Measurements from ENCODE around the gene SYK.
A peak's percentile ranks its signal among the peaks of the same experiment; 100 is the strongest.
"Not testable (repeated sequence)": the region's sequence is repeated elsewhere in the genome, so short reads cannot be mapped to it uniquely, and the experiment has no call there.

The SYK gene

GRCh38 chr9:90882991-90883600 is 81.5 kb downstream of the SYK start:
- no peak for DNase-seq

- DNase-seq: no peak
Observed at GRCh38 chr9:90883661-90884060, 82.0 kb downstream of the SYK start.

GRCh38 chr9:90884178-90884577 is 82.6 kb downstream of the SYK start:
- no peak for DNase-seq

GRCh38 chr9:90886868-90887267 is 85.2 kb downstream of the SYK start:
- not testable (repeated sequence) for DNase-seq

- DNase-seq: no peak
Observed at GRCh38 chr9:90888941-90889340, 87.3 kb downstream of the SYK start.

GRCh38 chr9:90890146-90890810 is 88.7 kb downstream of the SYK start:
- no peak for DNase-seq

GRCh38 chr9:90891308-90892040 is 89.9 kb downstream of the SYK start:
- no peak for DNase-seq

- DNase-seq: no peak
Observed at GRCh38 chr9:90892918-90893317, 91.3 kb downstream of the SYK start.

- no peak for DNase-seq
Observed at GRCh38 chr9:90893706-90894105, 92.1 kb downstream of the SYK start.

- DNase-seq: peak; percentile 8
Observed at GRCh38 chr9:90894986-90895687, 93.5 kb downstream of the SYK start.

- no peak for DNase-seq
Observed at GRCh38 chr9:90895786-90896185, 94.2 kb downstream of the SYK start.

GRCh38 chr9:90896231-90896630 is 94.6 kb downstream of the SYK start:
- DNase-seq: no peak

GRCh38 chr9:90898228-90898627 is 96.6 kb downstream of the SYK start:
- no peak for DNase-seq

- DNase-seq: no peak
Observed at GRCh38 chr9:90899287-90899686, 97.7 kb downstream of the SYK start.

GRCh38 chr9:90900130-90900529 is 98.5 kb downstream of the SYK start:
- DNase-seq: no peak

GRCh38 chr9:90901933-90902332 is 100.3 kb downstream of the SYK start:
- no peak for DNase-seq

GRCh38 chr9:90903766-90904424 is 102.3 kb downstream of the SYK start:
- DNase-seq: no peak

GRCh38 chr9:90904706-90905478 is 103.3 kb downstream of the SYK start:
- no peak for DNase-seq

- DNase-seq: no peak
Observed at GRCh38 chr9:90905822-90906221, 104.2 kb downstream of the SYK start.

- DNase-seq: peak; percentile 21
Observed at GRCh38 chr9:90906316-90907055, 104.9 kb downstream of the SYK start.

- DNase-seq: no peak
Observed at GRCh38 chr9:90907056-90907445, 105.4 kb downstream of the SYK start.

- no peak for DNase-seq
Observed at GRCh38 chr9:90907790-90908189, 106.2 kb downstream of the SYK start.
